Measurements from ENCODE around the gene CRYGC.
"Not testable (repeated sequence)": the region's sequence is repeated elsewhere in the genome, so short reads cannot be mapped to it uniquely, and the experiment has no call there.

DNA sequence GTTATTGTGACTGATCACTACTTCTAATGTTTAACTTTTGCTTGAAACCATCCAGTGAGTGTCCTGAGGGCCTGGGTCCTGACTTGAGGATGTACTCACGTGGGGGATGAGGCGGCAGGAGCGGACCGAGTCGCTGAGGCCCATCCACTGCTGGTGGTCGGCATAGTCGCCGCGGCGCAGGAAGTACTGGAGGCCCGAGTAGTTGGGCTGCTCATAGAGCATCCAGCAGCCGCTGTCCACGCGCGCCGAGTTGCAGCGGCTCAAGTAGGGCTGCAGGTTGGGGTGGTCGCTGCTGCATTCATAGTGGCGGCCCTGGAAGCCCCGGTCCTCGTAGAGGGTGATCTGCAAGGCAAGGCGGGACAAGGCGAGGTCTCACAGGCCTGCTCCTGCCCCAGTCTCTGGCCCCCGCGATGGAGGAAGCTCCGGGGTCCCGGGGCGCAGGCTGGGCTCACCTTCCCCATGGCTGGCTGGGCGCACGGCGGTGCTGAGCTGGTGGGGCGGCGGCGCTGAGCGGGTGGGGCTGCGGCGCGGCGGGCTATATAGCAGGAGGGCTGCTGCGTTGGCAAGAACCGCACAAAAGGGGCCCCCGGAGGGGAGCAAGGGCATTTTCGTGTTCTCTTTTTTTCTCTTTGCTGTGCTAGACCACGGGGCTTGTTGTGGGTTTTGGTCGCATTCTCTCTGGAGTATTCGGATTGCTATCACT, 5.5 kb downstream of the CRYGC start, which contains the start of gene CRYGD:
- TF ChIP-seq, protein P1, sequence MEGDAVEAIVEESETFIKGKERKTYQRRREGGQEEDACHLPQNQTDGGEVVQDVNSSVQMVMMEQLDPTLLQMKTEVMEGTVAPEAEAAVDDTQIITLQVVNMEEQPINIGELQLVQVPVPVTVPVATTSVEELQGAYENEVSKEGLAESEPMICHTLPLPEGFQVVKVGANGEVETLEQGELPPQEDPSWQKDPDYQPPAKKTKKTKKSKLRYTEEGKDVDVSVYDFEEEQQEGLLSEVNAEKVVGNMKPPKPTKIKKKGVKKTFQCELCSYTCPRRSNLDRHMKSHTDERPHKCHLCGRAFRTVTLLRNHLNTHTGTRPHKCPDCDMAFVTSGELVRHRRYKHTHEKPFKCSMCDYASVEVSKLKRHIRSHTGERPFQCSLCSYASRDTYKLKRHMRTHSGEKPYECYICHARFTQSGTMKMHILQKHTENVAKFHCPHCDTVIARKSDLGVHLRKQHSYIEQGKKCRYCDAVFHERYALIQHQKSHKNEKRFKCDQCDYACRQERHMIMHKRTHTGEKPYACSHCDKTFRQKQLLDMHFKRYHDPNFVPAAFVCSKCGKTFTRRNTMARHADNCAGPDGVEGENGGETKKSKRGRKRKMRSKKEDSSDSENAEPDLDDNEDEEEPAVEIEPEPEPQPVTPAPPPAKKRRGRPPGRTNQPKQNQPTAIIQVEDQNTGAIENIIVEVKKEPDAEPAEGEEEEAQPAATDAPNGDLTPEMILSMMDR (IDR thresholded peaks at IDR 0.05; ENCODE audit: insufficient read depth, low read depth, low read length) = not testable (repeated sequence)
- TF ChIP-seq EZH2 (IDR thresholded peaks at IDR 0.05; ENCODE audit: insufficient read depth, low read length) = peak; percentile 50

Data from astrocyte (in vitro differentiated cells and primary cell).